A549 (cell line): ENCODE measurements around the gene NPSR1. TPM values are rescaled to one million over a fixed set of nuclear protein-coding genes. Genes with fewer than 3 reads are reported as not detected.

Experiments used
- ATAC-seq, 2 experiments: fragments of 200-7000 bp in 1 of 2; fragments of >200 bp in 1 of 2; cut with Nextera tagmentation in 1 of 2; cut with Tn5 transposase in 1 of 2; 3 replicates each; pipeline versions ENCODE4 v1.8.0 to v1.9.1; 2018 to 2020; ENCODE audit warnings: mild to moderate bottlenecking in 1 of 2, moderate library complexity in 1 of 2
- CTCF ChIA-PET: fragments of 300-600 bp; sonication (Branson Sonifier 250); formaldehyde crosslinking; extraction: SDS; loops from one replicate; lab custom pipeline; 2021; ENCODE audit warnings: antibody characterized with exemption, inconsistent platforms; lab: Yijun Ruan, JAX
- POLR2A ChIA-PET: fragments of 350-600 bp; formaldehyde crosslinking; extraction: SDS; loops from one replicate; lab custom pipeline; 2021; ENCODE audit warnings: antibody characterized with exemption, inconsistent platforms; lab: Yijun Ruan, JAX
- DNase-seq, 2 experiments: peaks; one replicate each; pipeline versions ENCODE4 v3.0.0 to v3.0.0-alpha.2; 2011 to 2016; ENCODE audit warnings: low read depth in 1 of 2, low spot score in 1 of 2
- FAIRE-seq: peaks from 2 replicates; lab custom pipeline; 2011; peaks lifted over from hg19 to GRCh38; lab: Jason Lieb, UNC
- H3K27ac ChIP-seq, 2 experiments: fragments of >200 bp; sonication (Bioruptor Twin); formaldehyde crosslinking; 3 replicates each; pipeline ENCODE4 v1.5.1; 2016 to 2017
- H3K4me1 ChIP-seq: fragments of >200 bp; sonication (Bioruptor Twin); formaldehyde crosslinking; 3 replicates; pipeline ENCODE4 v1.6.1; 2016
- H3K4me2 ChIP-seq: fragments of >200 bp; sonication (Bioruptor Twin); formaldehyde crosslinking; 3 replicates; pipeline ENCODE4 v1.6.1; 2016
- H3K4me3 ChIP-seq: fragments of >200 bp; sonication (Bioruptor Twin); formaldehyde crosslinking; 3 replicates; pipeline ENCODE4 v1.5.1; 2016
- H3K9me3 ChIP-seq: fragments of >200 bp; sonication (Bioruptor Twin); formaldehyde crosslinking; 3 replicates; pipeline ENCODE4 v1.6.1; 2016
- ATOH8 ChIP-seq: fragments of 250-450 bp; sonication (Bioruptor Pico); IDR thresholded peaks from 2 replicates; pipeline ENCODE4 v1.5.0; 2020; ENCODE audit warnings: low read depth, mild to moderate bottlenecking, moderate library complexity
- CHD4 ChIP-seq: fragments of 200-600 bp; sonication (generic); IDR thresholded peaks from 2 replicates; pipeline ENCODE4 v1.6.1; 2016; ENCODE audit warnings: antibody characterized with exemption, mild to moderate bottlenecking, borderline replicate concordance
- CTCF ChIP-seq: fragments of >200 bp; sonication (Bioruptor Twin); formaldehyde crosslinking; IDR thresholded peaks from 3 replicates; pipeline ENCODE4 v1.5.1; 2016
- ESRRA ChIP-seq: fragments of 150-350 bp; IDR thresholded peaks from 2 replicates; pipeline ENCODE4 v1.6.1; 2014; ENCODE audit warnings: mild to moderate bottlenecking, low read length, borderline replicate concordance
- HEYL ChIP-seq: fragments of 250-450 bp; sonication (Bioruptor Pico); IDR thresholded peaks from 2 replicates; pipeline ENCODE4 v1.8.0; 2021; ENCODE audit warnings: mild to moderate bottlenecking, moderate library complexity
- HOXB13 ChIP-seq: fragments of 250-450 bp; sonication (Bioruptor Pico); IDR thresholded peaks from 2 replicates; pipeline ENCODE4 v1.5.0; 2020; ENCODE audit warnings: low read depth, mild to moderate bottlenecking, moderate library complexity
- MAZ ChIP-seq: fragments of 150-350 bp; IDR thresholded peaks from 2 replicates; pipeline ENCODE4 v1.6.1; 2014; ENCODE audit warnings: antibody characterized with exemption, low read depth, low read length, borderline replicate concordance
- NPAS2 ChIP-seq: fragments of 250-450 bp; sonication (Bioruptor Pico); IDR thresholded peaks from 2 replicates; pipeline ENCODE4 v1.8.0; 2022; ENCODE audit warnings: mild to moderate bottlenecking, moderate library complexity, borderline replicate concordance
- PBX3 ChIP-seq: IDR thresholded peaks from 2 replicates; pipeline ENCODE4 v1.6.1; 2012
- PHF8 ChIP-seq: fragments of 200-600 bp; sonication (generic); IDR thresholded peaks from 2 replicates; pipeline ENCODE4 v1.6.1; 2016; ENCODE audit warnings: low read depth, mild to moderate bottlenecking, antibody characterized with exemption, moderate library complexity, borderline replicate concordance
- POLR2A ChIP-seq: IDR thresholded peaks from 2 replicates; pipeline ENCODE4 v1.6.1; 2012; ENCODE audit warnings: mild to moderate bottlenecking, low read length
- POLR2AphosphoS2 ChIP-seq: conservative IDR thresholded peaks from 2 replicates; pipeline ENCODE4 v1.6.1; 2012; ENCODE audit warnings: low read length, improper control_type of control experiment, inconsistent platforms
- REST ChIP-seq: fragments of 200-600 bp; sonication (generic); IDR thresholded peaks from 2 replicates; pipeline ENCODE4 v1.6.1; 2016; ENCODE audit warnings: antibody characterized with exemption, mild to moderate bottlenecking, moderate library complexity
- ZC3H11A ChIP-seq: fragments of 450-650 bp; IDR thresholded peaks from 2 replicates; pipeline ENCODE4 v1.6.1; 2014; ENCODE audit warnings: antibody characterized with exemption, mild to moderate bottlenecking
- ZFP36 ChIP-seq: fragments of 450-650 bp; IDR thresholded peaks from 2 replicates; pipeline ENCODE4 v1.6.1; 2014; ENCODE audit warnings: borderline replicate concordance; ENCODE audit not compliant: partially characterized antibody
- ZNF302 ChIP-seq: fragments of 250-450 bp; sonication (Bioruptor Pico); IDR thresholded peaks from 2 replicates; pipeline ENCODE4 v1.9.0; 2021; ENCODE audit warnings: inconsistent platforms, mild to moderate bottlenecking, moderate library complexity
- WGBS: methylation state at CpG from one replicate; pipeline ENCODE4 v1.1.6; 2017; ENCODE audit errors: missing lambda C conversion rate; 5-methylcytosine and 5-hydroxymethylcytosine counted together
- polyA plus RNA-seq, 4 experiments: library from polyadenylated mRNA; depleted of rRNA in 3 of 4; stranded (reverse); fragments of >200 nt; fragmentation: RNase III in 1 of 4; extraction: RNeasy Plus Mini Kit Qiagen cat#74134 plus additional on column Dnase treatment in 1 of 4; gene quantifications; 2 replicates in 3 of 4; 3 replicates in 1 of 4; pipeline ENCODE4 v1.2.3, GENCODE V29; 2011 to 2017

Gene NPSR1
- polyA plus RNA-seq, 2 of the 4 experiments (the other 2 are of a cell fraction), result not detected

- no peak for TF ChIP-seq REST
- TF ChIP-seq PHF8, result no peak
- TF ChIP-seq NPAS2 (CRISPR knock-in tag), result no peak
- no peak for TF ChIP-seq CTCF
Observed at GRCh38 chr7:34839645-34840044, 181.6 kb downstream of the NPSR1 start (continued).

- Histone ChIP-seq H3K4me2 (no peak overlapping the region), H3K4me3 (no peak overlapping the region), H3K9me3 (no peaks in the 10 kb centered on the region), H3K27ac (no peak overlapping the region), H3K4me1 (peaks cover 14% of the 10 kb centered on the region)
- DNase-seq (no peak), ATAC-seq (no peak), FAIRE-seq (no peak)
- POLR2A ChIA-PET, result interaction anchor here (1.2 kb wide), 1 partner anchor 12 kb away, joined by 3 read pairs; no protein-coding TSS in a partner anchor
- 67% methylated on average over 5 of the region's 5 CpGs for WGBS
- TF ChIP-seq HOXB13 (CRISPR knock-in tag) (no peak), POLR2A (no peak), ESRRA (no peak), ZNF302 (CRISPR knock-in tag) (no peak), ATOH8 (no peak), REST (no peak), PBX3 (no peak), ZFP36 (no peak), NPAS2 (CRISPR knock-in tag) (no peak), CHD4 (no peak), ZC3H11A (no peak), MAZ (no peak), POLR2AphosphoS2 (no peak), HEYL (CRISPR knock-in tag) (no peak)
- CTCF ChIA-PET, result interaction anchor here (1.0 to 2.6 kb wide), 2 partner anchors 12 to 16 kb away, joined by 3 to 10 read pairs; no protein-coding TSS in a partner anchor
Observed at GRCh38 chr7:34840176-34840785, 182.3 kb downstream of the NPSR1 start.
